ENCODE measurements around the gene RNF31.
"Not testable (repeated sequence)": the region's sequence is repeated elsewhere in the genome, so short reads cannot be mapped to it uniquely, and the experiment has no call there.

RNF31 gene

GRCh38 chr14:24184104-24184970 lies 37.0 kb downstream of the RNF31 start:
- no peak for DNase-seq

GRCh38 chr14:24185026-24185425 lies 37.7 kb downstream of the RNF31 start:
- no peak for DNase-seq

GRCh38 chr14:24185741-24186140 lies 38.4 kb downstream of the RNF31 start:
- no peak for DNase-seq

- DNase-seq, result no peak
Measured at GRCh38 chr14:24186831-24187538, 39.7 kb downstream of the RNF31 start.

- DNase-seq, result no peak
Measured at GRCh38 chr14:24187539-24187915, 40.2 kb downstream of the RNF31 start.

- peak; percentile 95 for DNase-seq
Measured at GRCh38 chr14:24188251-24189058, 41.2 kb downstream of the RNF31 start, which contains the start of gene IPO4. Gene IPO4 (minus strand): TSS chr14:24188816. CDS start chr14:24188787, 29 bp downstream.

- no peak for DNase-seq
Measured at GRCh38 chr14:24189059-24189375, 41.7 kb downstream of the RNF31 start.

- DNase-seq, result no peak
Measured at GRCh38 chr14:24189460-24189859, 42.2 kb downstream of the RNF31 start.

- no peak for DNase-seq
Measured at GRCh38 chr14:24190416-24190815, 43.1 kb downstream of the RNF31 start.

- DNase-seq, result no peak
Measured at GRCh38 chr14:24192933-24193332, 45.6 kb downstream of the RNF31 start.

GRCh38 chr14:24194186-24194872 lies 47.0 kb downstream of the RNF31 start:
- DNase-seq, result no peak

GRCh38 chr14:24194873-24195185 lies 47.5 kb downstream of the RNF31 start:
- no peak for DNase-seq

GRCh38 chr14:24195186-24196070 lies 48.1 kb downstream of the RNF31 start, which contains the start of gene TM9SF1:
Gene TM9SF1 (minus strand): TSS chr14:24195441. CDS start chr14:24195019, 422 bp downstream.
- DNase-seq, result peak; percentile 86

- DNase-seq, result no peak
Measured at GRCh38 chr14:24196071-24197055, 49.1 kb downstream of the RNF31 start.

GRCh38 chr14:24197056-24197450 lies 49.8 kb downstream of the RNF31 start:
- no peak for DNase-seq

GRCh38 chr14:24198814-24199524 lies 51.7 kb downstream of the RNF31 start:
- DNase-seq, result no peak

GRCh38 chr14:24202538-24202937 lies 55.2 kb downstream of the RNF31 start:
- not testable (repeated sequence) for DNase-seq

- not testable (repeated sequence) for DNase-seq
Measured at GRCh38 chr14:24203249-24203886, 56.1 kb downstream of the RNF31 start.
